GM10266 (cell line): ENCODE data around the gene PDIA6.

Experiments
- DNase-seq: peaks from one replicate; pipeline ENCODE4 v3.0.0; 2012; ENCODE audit errors: extremely low spot score
- TF ChIP-seq, protein P1 (sequence below): IDR thresholded peaks from 2 replicates; pipeline ENCODE4 v1.5.1; 2012; ENCODE audit warnings: mild to moderate bottlenecking, low read depth; ENCODE audit not compliant: control insufficient read depth, insufficient read depth; ENCODE audit errors: missing control alignments

Gene PDIA6

DNA sequence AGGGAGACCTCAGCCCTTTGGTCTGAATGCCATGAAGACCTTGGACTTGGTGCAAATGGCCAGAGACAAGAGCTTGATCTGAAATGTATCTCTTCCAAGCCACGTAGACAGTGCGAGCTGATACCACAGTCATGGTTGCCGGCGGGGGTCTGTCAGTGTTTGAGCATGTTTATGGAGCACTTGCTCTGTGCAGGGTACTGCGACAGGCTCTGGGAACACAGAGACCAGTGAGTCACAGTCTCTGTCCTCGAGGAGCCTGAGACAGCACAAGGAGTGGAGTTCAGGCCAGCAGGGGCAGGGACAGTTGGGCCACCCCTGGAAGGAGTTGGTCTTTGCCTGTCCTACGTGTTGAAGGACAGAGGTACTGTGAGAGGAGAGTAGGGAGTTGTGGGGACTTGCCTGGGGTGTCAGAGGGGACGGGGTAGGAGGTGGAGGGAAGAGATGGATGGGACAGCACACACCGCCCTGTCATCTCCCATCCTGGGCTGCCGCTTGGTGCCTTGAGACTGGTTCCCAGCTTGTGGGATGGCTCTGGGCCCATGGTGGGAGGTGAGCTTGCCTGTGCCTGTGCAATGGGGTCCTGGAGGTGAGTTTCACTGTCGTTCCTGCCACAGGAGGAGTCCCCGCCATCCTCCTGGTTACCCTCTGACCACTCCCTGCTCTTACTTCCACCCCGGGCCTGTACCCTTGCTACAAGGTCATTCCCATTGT lies 51.6 kb downstream of the PDIA6 start:
- DNase-seq: no peak
- TF ChIP-seq, protein P1, sequence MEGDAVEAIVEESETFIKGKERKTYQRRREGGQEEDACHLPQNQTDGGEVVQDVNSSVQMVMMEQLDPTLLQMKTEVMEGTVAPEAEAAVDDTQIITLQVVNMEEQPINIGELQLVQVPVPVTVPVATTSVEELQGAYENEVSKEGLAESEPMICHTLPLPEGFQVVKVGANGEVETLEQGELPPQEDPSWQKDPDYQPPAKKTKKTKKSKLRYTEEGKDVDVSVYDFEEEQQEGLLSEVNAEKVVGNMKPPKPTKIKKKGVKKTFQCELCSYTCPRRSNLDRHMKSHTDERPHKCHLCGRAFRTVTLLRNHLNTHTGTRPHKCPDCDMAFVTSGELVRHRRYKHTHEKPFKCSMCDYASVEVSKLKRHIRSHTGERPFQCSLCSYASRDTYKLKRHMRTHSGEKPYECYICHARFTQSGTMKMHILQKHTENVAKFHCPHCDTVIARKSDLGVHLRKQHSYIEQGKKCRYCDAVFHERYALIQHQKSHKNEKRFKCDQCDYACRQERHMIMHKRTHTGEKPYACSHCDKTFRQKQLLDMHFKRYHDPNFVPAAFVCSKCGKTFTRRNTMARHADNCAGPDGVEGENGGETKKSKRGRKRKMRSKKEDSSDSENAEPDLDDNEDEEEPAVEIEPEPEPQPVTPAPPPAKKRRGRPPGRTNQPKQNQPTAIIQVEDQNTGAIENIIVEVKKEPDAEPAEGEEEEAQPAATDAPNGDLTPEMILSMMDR: no peak

DNA sequence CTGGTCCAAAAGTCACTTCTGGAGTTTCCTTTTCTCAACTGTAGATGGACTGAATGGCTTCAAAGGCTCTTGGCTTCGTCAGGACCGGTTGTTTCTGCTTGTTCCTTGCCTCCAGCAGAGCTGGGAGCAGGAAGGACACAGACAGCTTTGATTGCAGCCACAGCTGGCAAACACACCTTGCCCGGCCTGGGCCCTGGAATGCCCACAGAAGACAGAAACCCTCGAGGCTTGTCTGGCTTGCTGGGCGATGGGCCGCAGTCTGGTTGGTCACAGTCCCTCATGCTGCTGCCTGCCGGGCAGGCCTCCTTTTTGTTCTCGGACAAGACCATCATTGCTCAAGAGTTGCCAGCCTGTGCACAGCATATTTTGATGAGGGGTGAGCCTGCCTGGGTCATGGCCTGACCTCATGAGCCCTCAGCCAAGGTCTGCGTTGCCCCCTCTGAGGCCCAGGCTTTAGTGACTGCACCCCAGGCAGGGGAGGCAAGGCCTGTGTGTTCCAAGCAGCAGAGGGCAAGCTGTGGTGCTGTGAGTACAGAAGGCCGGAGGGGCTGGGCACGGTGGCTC lies 53.4 kb downstream of the PDIA6 start:
- TF ChIP-seq, protein P1: no peak
- DNase-seq: no peak

DNA sequence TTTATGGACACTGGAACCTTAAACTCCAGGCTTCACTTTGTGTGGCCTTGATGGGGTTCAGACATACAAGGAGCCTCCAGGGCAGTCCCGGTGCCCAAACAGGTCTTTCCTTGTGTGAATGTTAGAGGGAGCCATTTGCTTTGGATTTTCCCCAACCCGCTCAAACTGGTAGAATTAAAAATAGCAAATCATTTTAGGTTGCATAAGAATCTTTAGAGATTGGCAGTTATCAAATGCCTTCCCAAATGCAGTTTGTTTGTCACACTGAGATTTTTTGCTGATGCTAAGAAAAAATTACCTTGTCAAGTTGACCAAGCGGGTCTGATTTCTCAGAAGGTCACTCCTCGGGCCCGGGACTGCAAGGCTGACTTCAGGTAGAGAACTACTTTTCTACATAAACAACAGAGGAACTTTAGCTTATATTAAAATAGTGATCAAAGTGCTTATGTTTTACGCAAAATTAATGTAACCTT lies 54.7 kb downstream of the PDIA6 start:
- TF ChIP-seq, protein P1: no peak
- DNase-seq: no peak

DNA sequence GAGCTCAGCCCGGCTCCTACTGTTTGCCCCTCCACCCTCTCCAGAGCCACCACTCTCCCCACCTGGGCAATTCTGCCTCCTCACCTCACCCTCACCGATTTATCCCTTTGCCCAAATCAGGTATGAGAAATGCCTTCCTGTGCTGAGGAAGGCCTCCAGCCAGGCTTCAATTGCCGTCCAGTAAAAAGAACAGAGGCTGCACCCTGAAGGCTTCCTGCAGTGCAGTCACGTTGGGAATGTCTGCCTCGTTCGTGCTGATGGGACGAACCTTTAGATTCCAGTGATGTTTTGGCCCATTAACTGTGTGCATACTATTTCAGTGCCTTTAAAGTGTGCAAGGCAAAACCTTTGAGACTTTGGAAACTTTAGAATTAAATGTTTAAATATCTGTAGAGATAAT lies 57.0 kb downstream of the PDIA6 start:
- DNase-seq: no peak
- TF ChIP-seq, protein P1: no peak

DNA sequence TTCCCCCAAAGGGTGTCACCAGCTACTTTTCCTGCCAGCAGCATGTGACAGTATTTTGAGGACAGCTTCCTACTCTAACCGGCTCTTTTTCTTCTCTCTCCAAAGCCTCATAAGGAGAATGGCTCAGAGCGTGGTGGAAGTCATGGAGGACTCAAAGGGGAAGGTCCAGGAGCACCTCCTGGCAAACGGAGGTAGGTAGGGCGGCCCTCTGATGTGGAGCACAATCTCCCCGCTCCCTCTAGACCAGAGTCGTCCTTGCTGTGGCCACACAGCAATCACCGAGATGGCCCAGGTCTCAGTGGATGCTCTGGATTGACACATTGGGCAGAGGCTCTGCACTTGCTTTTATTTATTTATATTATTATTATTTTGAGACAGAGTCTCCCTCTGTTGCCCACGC lies 58.7 kb downstream of the PDIA6 start:
- no peak for DNase-seq

DNA sequence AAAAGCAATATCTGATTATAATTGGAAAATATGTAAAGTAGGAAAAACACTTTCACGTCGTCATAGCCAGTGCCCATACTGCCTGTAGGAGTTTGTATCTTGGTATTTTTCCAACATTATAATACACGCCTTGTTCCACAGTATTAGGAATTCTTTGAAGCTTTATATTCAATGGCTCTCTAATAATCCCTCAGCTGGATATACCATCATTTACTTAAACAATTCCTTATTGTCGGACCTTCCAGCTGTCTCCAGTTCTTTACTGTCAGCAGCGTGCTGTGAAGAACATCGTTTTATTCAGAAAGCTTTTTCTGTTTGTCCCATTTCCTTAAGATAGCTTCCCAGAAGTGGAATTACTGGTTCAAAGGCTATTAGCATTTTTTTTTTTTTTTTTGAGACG lies 59.4 kb downstream of the PDIA6 start:
- DNase-seq: no peak
- TF ChIP-seq, protein P1: no peak

More for the DNA sequence above, 58.7 kb downstream of the PDIA6 start:
- TF ChIP-seq, protein P1: no peak

DNA sequence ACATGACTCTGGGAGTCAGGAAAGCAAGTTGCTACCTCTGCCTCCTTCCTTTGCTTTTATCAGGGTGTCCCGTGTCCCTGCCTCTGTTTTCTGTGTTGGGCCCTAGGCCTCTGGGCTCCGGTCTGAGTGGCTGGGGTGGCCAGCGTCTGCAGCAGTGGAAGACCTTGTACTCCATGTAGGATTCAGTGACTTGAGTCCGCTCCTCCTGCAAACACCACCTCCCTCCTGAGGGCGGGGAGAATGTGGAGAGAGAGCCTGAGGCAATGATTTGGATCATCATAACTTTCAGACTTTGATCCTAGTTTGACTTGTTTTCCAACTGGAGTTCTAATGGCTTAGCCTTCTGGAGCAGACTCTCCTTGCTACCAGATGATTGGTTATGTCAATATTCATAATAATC lies 60.3 kb downstream of the PDIA6 start:
- TF ChIP-seq, protein P1: no peak
- no peak for DNase-seq
